Adrenal gland (tissue), 12 donors: ENCODE measurements around the gene MYT1. TPM values are rescaled to one million over a fixed set of nuclear protein-coding genes. Genes with fewer than 3 reads are reported as not detected.

Experiments used
- DNase-seq, 7 donors: peaks; one replicate each; pipeline ENCODE4 v3.0.0-alpha.2; 2019 to 2020
- H3K27ac ChIP-seq, 5 donors: fragments of 200-600 bp; sonication (generic) in 4 of 5; 1 replicate in 3 of 5; 2 replicates in 2 of 5; pipeline versions ENCODE4 v1.5.1 to v1.8.0; 2016 to 2020; ENCODE audit warnings: mild to moderate bottlenecking in 1 of 5
- H3K27me3 ChIP-seq: fragments of 200-600 bp; 2 replicates; pipeline ENCODE4 v1.8.0; 2021
- H3K36me3 ChIP-seq, 2 donors: fragments of 200-600 bp; replicated peaks in 1 of 2; 1 replicate in 1 of 2; 2 replicates in 1 of 2; pipeline versions ENCODE4 v1.5.1 to v1.8.0; 2018 to 2022
- H3K4me1 ChIP-seq, 2 donors: fragments of 200-600 bp; replicated peaks in 1 of 2; 1 replicate in 1 of 2; 2 replicates in 1 of 2; pipeline versions ENCODE4 v1.5.1 to v1.8.0; 2018 to 2021
- H3K4me3 ChIP-seq, 4 donors: fragments of 200-600 bp; sonication (generic) in 3 of 4; one replicate each; pipeline ENCODE4 v1.5.1; 2016 to 2018
- H3K9me3 ChIP-seq, 3 donors: fragments of 200-600 bp; sonication (generic) in 1 of 3; replicated peaks in 1 of 3; 1 replicate in 2 of 3; 2 replicates in 1 of 3; pipeline versions ENCODE4 v1.5.1 to v1.8.0; 2016 to 2021
- POLR2A ChIP-seq, 2 donors: fragments of 450-650 bp; IDR thresholded peaks; one replicate each; pipeline ENCODE4 v1.6.1; 2017; ENCODE audit warnings: antibody characterized with exemption in 2 of 2, mild to moderate bottlenecking in 2 of 2, moderate library complexity in 1 of 2
- WGBS, 4 donors: extraction: QIAGEN DNeasy Blood & Tissue Kit in 2 of 4; methylation state at CpG; one replicate each; pipeline versions ENCODE4 v1.1.5 to v1.1.7; 2013 to 2017; 5-methylcytosine and 5-hydroxymethylcytosine counted together
- intact Hi-C, 2 donors: fragments of 100-400 bp; cut with DNase I; formaldehyde crosslinking; loops; one replicate each; pipeline versions ENCODE4 v1.14.1 to v1.15.0; 2022 to 2023
- polyA plus RNA-seq, 3 donors: library from polyadenylated mRNA; stranded (reverse); fragments of 200-250 nt in 2 of 3; fragments of 350-450 nt in 1 of 3; fragmentation: Illumina TruSeq in 1 of 3; extraction: RNeasy Lipid Tissue Mini Kit (QIAGEN cat#74804) in 1 of 3; gene quantifications; one replicate each; pipeline ENCODE4 v1.2.3, GENCODE V29; 2013 to 2014
- total RNA-seq, 9 donors: library from RNA; depleted of rRNA in 4 of 9; stranded (reverse); fragments of >200 nt in 4 of 9; fragments of 120-200 nt in 1 of 9; fragmentation: NEBNext Ultra II Directional in 1 of 9; extraction: Animal tissue kit (Norgen Biotek cat#: 25700) in 1 of 9; gene quantifications; one replicate each; pipeline versions ENCODE4 v1.1.0 to v1.2.4, GENCODE V29; 2013 to 2023
- TF ChIP-seq, protein P1 (sequence below), 6 experiments: fragments of 450-650 bp in 4 of 6; fragments of 200-600 bp in 2 of 6; sonication (generic) in 1 of 6; IDR thresholded peaks; 1 replicate in 5 of 6; 2 replicates in 1 of 6; pipeline versions ENCODE4 v1.5.1 to v1.8.0; 2016 to 2021; ENCODE audit warnings: antibody characterized with exemption in 6 of 6, mild to moderate bottlenecking in 2 of 6, moderate library complexity in 1 of 6
- donor health status: healthy with polysubstance abuse.
- donor health status: Bipolar disorder and iron deficiency.
- donor health status: DM: yes; HTN: yes; CAD: no.
- donor health status: DM: no; HTN: no; CAD: no.
- donor health status: DM: no; HTN: no; CAD: no.
- donor health status: DM: yes; HTN: yes; CAD: no.

Gene MYT1
- total and polyA plus RNA-seq, 12 donors: 0.61 to 8.5 (median 2.7) TPM

DNA sequence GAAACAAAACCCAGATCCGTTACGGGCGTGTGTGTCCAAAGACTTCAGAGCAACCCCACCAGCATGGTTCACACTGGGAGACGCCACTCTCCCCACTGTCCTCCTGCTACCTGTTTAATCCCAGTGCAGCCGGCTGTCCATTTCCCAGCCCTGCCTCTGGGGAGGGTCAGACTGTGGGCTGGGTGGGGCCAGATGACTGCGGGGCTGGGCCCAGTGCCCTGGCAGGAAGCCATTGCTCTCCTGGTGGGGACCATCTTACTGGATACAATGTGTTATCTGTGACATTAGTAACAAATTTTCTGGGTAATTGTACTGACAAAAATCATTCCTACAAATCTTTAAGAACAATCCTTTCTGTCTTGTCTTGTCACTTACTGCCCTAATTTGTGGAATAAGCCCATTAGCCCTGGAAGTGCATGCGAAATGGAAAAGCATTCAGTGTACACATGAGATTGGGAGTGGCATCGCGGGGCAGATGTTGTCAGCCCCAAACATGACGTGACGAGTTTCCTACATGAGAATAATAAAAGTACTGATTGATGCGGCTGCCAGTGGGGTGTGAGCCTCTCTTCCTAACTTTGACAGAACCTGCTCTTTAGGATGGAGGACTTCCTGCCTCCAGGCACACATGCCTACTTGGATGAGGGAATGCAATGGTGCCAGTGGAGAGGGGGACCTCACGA is 53.4 kb downstream of the MYT1 start:
- Histone ChIP-seq H3K9me3 (no peaks in the 10 kb centered on the region), H3K4me3 (no peak overlapping the region), H3K27me3 (no peaks in the 10 kb centered on the region), H3K36me3 (no peaks in the 10 kb centered on the region), H3K4me1 (peaks cover 34 to 55% of the 10 kb centered on the region in 2 donors), H3K27ac (no peak overlapping the region)
- intact Hi-C loops: no loop called here
- no peak for DNase-seq
- TF ChIP-seq, protein P1, sequence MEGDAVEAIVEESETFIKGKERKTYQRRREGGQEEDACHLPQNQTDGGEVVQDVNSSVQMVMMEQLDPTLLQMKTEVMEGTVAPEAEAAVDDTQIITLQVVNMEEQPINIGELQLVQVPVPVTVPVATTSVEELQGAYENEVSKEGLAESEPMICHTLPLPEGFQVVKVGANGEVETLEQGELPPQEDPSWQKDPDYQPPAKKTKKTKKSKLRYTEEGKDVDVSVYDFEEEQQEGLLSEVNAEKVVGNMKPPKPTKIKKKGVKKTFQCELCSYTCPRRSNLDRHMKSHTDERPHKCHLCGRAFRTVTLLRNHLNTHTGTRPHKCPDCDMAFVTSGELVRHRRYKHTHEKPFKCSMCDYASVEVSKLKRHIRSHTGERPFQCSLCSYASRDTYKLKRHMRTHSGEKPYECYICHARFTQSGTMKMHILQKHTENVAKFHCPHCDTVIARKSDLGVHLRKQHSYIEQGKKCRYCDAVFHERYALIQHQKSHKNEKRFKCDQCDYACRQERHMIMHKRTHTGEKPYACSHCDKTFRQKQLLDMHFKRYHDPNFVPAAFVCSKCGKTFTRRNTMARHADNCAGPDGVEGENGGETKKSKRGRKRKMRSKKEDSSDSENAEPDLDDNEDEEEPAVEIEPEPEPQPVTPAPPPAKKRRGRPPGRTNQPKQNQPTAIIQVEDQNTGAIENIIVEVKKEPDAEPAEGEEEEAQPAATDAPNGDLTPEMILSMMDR (IDR thresholded peaks at IDR 0.05): no peak
- no peak for TF ChIP-seq POLR2A (IDR thresholded peaks at IDR 0.05)
- 79 to 86% (median 82%) methylated on average over 12 to 13 of the region's 13 CpGs for WGBS, 4 donors

- no peak overlapping the region for H3K4me3 ChIP-seq
- peaks cover 19 to 53% of the 10 kb centered on the region in 2 donors for H3K4me1 ChIP-seq
- intact Hi-C loops: no loop called here
- no peak for DNase-seq
- H3K27me3 ChIP-seq: no peaks in the 10 kb centered on the region
- no peaks in the 10 kb centered on the region for H3K9me3 ChIP-seq
- WGBS, 4 donors: 87 to 88% (median 88%) methylated on average over 11 to 12 of the region's 12 CpGs
- TF ChIP-seq, protein P1 (IDR thresholded peaks at IDR 0.05): no peak
- TF ChIP-seq POLR2A (IDR thresholded peaks at IDR 0.05): no peak
- no peak overlapping the region for H3K27ac ChIP-seq
- H3K36me3 ChIP-seq: no peaks in the 10 kb centered on the region
These were observed 55.0 kb downstream of the MYT1 start for GRCh38 chr20:64219202-64219601.

DNA sequence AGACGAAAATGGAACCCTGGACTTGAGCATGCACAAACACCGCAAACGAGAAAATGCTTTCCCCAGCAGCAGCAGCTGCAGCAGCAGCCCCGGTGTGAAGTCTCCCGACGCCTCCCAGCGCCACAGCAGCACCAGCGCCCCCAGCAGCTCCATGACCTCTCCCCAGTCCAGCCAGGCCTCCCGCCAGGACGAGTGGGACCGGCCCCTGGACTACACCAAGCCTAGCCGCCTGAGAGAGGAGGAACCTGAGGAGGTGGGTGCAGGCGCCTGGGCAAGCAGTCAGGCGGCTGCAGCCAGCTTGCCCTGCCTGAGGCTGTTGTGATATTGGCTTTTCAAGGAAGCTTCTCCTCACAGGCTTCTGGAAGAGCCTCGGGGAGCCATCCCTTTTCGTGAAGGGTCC is 55.5 kb downstream of the MYT1 start:
- no peaks in the 10 kb centered on the region for H3K9me3 ChIP-seq
- 86 to 95% (median 88%) methylated on average over 5 to 16 of the region's 16 CpGs for WGBS, 4 donors
- no peak for DNase-seq
- no peak overlapping the region for H3K4me3 ChIP-seq
- no peaks in the 10 kb centered on the region for H3K36me3 ChIP-seq
- no peaks in the 10 kb centered on the region for H3K27me3 ChIP-seq
- intact Hi-C loops: no loop called here
- TF ChIP-seq POLR2A (IDR thresholded peaks at IDR 0.05): no peak
- TF ChIP-seq, protein P1 (IDR thresholded peaks at IDR 0.05): no peak
- peaks cover 14 to 48% of the 10 kb centered on the region in 2 donors for H3K4me1 ChIP-seq
- H3K27ac ChIP-seq: no peak overlapping the region

GRCh38 chr20:64220420-64220819 is 56.2 kb downstream of the MYT1 start:
- Histone ChIP-seq H3K27me3 (no peaks in the 10 kb centered on the region), H3K9me3 (no peaks in the 10 kb centered on the region), H3K4me1 (peaks cover 8 to 42% of the 10 kb centered on the region in 2 donors), H3K4me3 (no peak overlapping the region), H3K27ac (no peak overlapping the region), H3K36me3 (no peaks in the 10 kb centered on the region)
- no peak for DNase-seq
- 82 to 100% (median 87%) methylated on average over 1 to 8 of the region's 8 CpGs for WGBS, 4 donors
- intact Hi-C loops: no loop called here
- TF ChIP-seq POLR2A (IDR thresholded peaks at IDR 0.05): no peak
- TF ChIP-seq, protein P1 (IDR thresholded peaks at IDR 0.05): no peak
